Keratinocyte (primary cell): ENCODE measurements around the gene SLC32A1. TPM values are rescaled to one million over a fixed set of nuclear protein-coding genes. Genes with fewer than 3 reads are reported as not detected.

ENCODE experiments used
- DNase-seq: peaks from one replicate; pipeline ENCODE4 v3.0.0-alpha.2; 2011; ENCODE audit warnings: low read depth, missing footprints, low spot score
- FAIRE-seq: peaks from 2 replicates; lab custom pipeline; 2011; peaks lifted over from hg19 to GRCh38; lab: Jason Lieb, UNC
- H2AFZ ChIP-seq: 2 replicates; pipeline ENCODE4 v1.6.0; 2012; ENCODE audit warnings: low read length, control low read depth, inconsistent platforms; ENCODE audit not compliant: control insufficient read depth
- H3K27ac ChIP-seq: 2 replicates; pipeline ENCODE4 v1.5.1; 2011; ENCODE audit warnings: low read length; ENCODE audit not compliant: control insufficient read depth, insufficient read depth
- H3K27me3 ChIP-seq: 3 replicates; pipeline ENCODE4 v1.6.0; 2011; ENCODE audit warnings: low read length; ENCODE audit not compliant: control insufficient read depth, insufficient read depth; ENCODE audit errors: extremely low read depth
- H3K36me3 ChIP-seq, 2 experiments: 2 replicates in 1 of 2; 3 replicates in 1 of 2; pipeline ENCODE4 v1.5.1; 2011; ENCODE audit warnings: low read length in 2 of 2, mild to moderate bottlenecking in 1 of 2; ENCODE audit not compliant: control insufficient read depth in 2 of 2, insufficient read depth in 2 of 2; ENCODE audit errors: extremely low read depth in 1 of 2
- H3K4me1 ChIP-seq: 3 replicates; pipeline ENCODE4 v1.5.1; 2011; ENCODE audit warnings: low read length; ENCODE audit not compliant: control insufficient read depth, insufficient read depth; ENCODE audit errors: extremely low read depth
- H3K4me2 ChIP-seq: 3 replicates; pipeline ENCODE4 v1.6.0; 2011; ENCODE audit warnings: low read depth, low read length; ENCODE audit not compliant: control insufficient read depth, insufficient read depth; ENCODE audit errors: extremely low read depth
- H3K4me3 ChIP-seq, 3 experiments: fragments of 200-600 bp in 1 of 3; sonication (generic) in 1 of 3; 2 replicates in 2 of 3; 3 replicates in 1 of 3; pipeline ENCODE4 v1.5.1; 2011 to 2016; ENCODE audit warnings: low read length in 3 of 3, mild to moderate bottlenecking in 3 of 3, control low read depth in 2 of 3, inconsistent platforms in 1 of 3, low read depth in 1 of 3, mixed read lengths in 1 of 3, mixed run types in 1 of 3, moderate library complexity in 1 of 3; ENCODE audit not compliant: control insufficient read depth in 2 of 3, insufficient read depth in 2 of 3; ENCODE audit errors: extremely low read depth in 1 of 3
- H3K79me2 ChIP-seq: 2 replicates; pipeline ENCODE4 v1.6.0; 2012; ENCODE audit warnings: low read length; ENCODE audit not compliant: control insufficient read depth, insufficient read depth
- H3K9ac ChIP-seq: 3 replicates; pipeline ENCODE4 v1.6.0; 2011; ENCODE audit warnings: low read length; ENCODE audit not compliant: control insufficient read depth, insufficient read depth; ENCODE audit errors: extremely low read depth
- H3K9me1 ChIP-seq: 3 replicates; pipeline ENCODE4 v1.6.0; 2011; ENCODE audit warnings: low read length; ENCODE audit not compliant: control insufficient read depth, insufficient read depth; ENCODE audit errors: extremely low read depth
- H3K9me3 ChIP-seq: 2 replicates; pipeline ENCODE4 v1.5.1; 2012; ENCODE audit warnings: low read depth, low read length; ENCODE audit not compliant: control insufficient read depth
- H4K20me1 ChIP-seq: 3 replicates; pipeline ENCODE4 v1.6.0; 2011; ENCODE audit warnings: low read length; ENCODE audit not compliant: control insufficient read depth, insufficient read depth; ENCODE audit errors: extremely low read depth
- CTCF ChIP-seq, 3 experiments: IDR thresholded peaks in 1 of 3; conservative IDR thresholded peaks in 1 of 3; optimal IDR thresholded peaks in 1 of 3; 2 replicates in 2 of 3; 3 replicates in 1 of 3; pipeline versions ENCODE3 to v1.5.1; 2011; ENCODE audit warnings: low read length in 3 of 3, mild to moderate bottlenecking in 3 of 3, moderate library complexity in 2 of 3, control low read depth in 1 of 3, inconsistent platforms in 1 of 3; ENCODE audit not compliant: insufficient read depth in 2 of 3; ENCODE audit errors: extremely low read depth in 1 of 3
- EZH2 ChIP-seq: IDR thresholded peaks from one replicate; pipeline ENCODE4 v1.6.1; 2012; ENCODE audit warnings: inconsistent platforms, mild to moderate bottlenecking, low read length, moderate library complexity
- dilution Hi-C: fragments of 300-500 bp; cut with MboI; formaldehyde crosslinking; loops from one replicate; pipeline ENCODE4 v1.7.0; 2020; ENCODE audit warnings: low sequenced_read_pairs; ENCODE audit not compliant: extremely low pct_ligation_motif_present
- polyA plus RNA-seq, 5 experiments: library from polyadenylated mRNA; depleted of rRNA in 3 of 5; stranded (reverse) in 3 of 5; stranded (forward) in 1 of 5; unstranded in 1 of 5; fragments of >200 nt; gene quantifications; 1 replicate in 1 of 5; 2 replicates in 3 of 5; 3 replicates in 1 of 5; pipeline versions ENCODE4 v1.2.1 to v1.2.3, GENCODE V29; 2011 to 2012; ENCODE audit warnings: missing spikeins in 2 of 5, low read depth in 1 of 5, low replicate concordance in 1 of 5

SLC32A1 gene
- polyA plus RNA-seq, 1 donor (not counting 4 experiments of a cell fraction or from before 2014, with no cell fraction given): not detected

GRCh38 chr20:38757145-38757775 is 33.0 kb downstream of the SLC32A1 start:
- H3K27me3 ChIP-seq: no peaks in the 10 kb centered on the region
- no peaks in the 10 kb centered on the region for H4K20me1 ChIP-seq
- H3K9ac ChIP-seq: no peak overlapping the region
- no peaks in the 10 kb centered on the region for H3K9me1 ChIP-seq
- H3K27ac ChIP-seq: no peak overlapping the region
- no peak overlapping the region for H3K4me2 ChIP-seq
- H2AFZ ChIP-seq: no peak overlapping the region
- DNase-seq: no peak
- FAIRE-seq: no peak
- no peaks in the 10 kb centered on the region for H3K9me3 ChIP-seq
- peaks cover 21 to 27% of the 10 kb centered on the region in 2 experiments for H3K36me3 ChIP-seq
- no peak overlapping the region for H3K4me3 ChIP-seq
- H3K4me1 ChIP-seq: no peaks in the 10 kb centered on the region
- no peaks in the 10 kb centered on the region for H3K79me2 ChIP-seq
- no peak for TF ChIP-seq CTCF (optimal IDR thresholded peaks at IDR 0.05 in 1 of 3, IDR thresholded peaks at IDR 0.05 in 1 of 3, conservative IDR thresholded peaks at IDR 0.05 in 1 of 3; ENCODE audit: extremely low read depth in 1 of 3, insufficient read depth in 2 of 3, low read length in 3 of 3)
- no peak for TF ChIP-seq EZH2
- dilution Hi-C loops: no loop called here

GRCh38 chr20:38759106-38759505 is 34.8 kb downstream of the SLC32A1 start:
- H3K9ac ChIP-seq: no peak overlapping the region
- no peaks in the 10 kb centered on the region for H3K27me3 ChIP-seq
- H4K20me1 ChIP-seq: no peaks in the 10 kb centered on the region
- no peak overlapping the region for H2AFZ ChIP-seq
- no peaks in the 10 kb centered on the region for H3K9me1 ChIP-seq
- FAIRE-seq: no peak
- H3K4me3 ChIP-seq: no peak overlapping the region
- peaks cover 18 to 27% of the 10 kb centered on the region in 2 experiments for H3K36me3 ChIP-seq
- DNase-seq: no peak
- H3K27ac ChIP-seq: no peak overlapping the region
- dilution Hi-C loops: no loop called here
- H3K79me2 ChIP-seq: no peaks in the 10 kb centered on the region
- H3K4me2 ChIP-seq: no peak overlapping the region
- H3K9me3 ChIP-seq: no peaks in the 10 kb centered on the region
- TF ChIP-seq EZH2 (no peak), CTCF (optimal IDR thresholded peaks at IDR 0.05 in 1 of 3, IDR thresholded peaks at IDR 0.05 in 1 of 3, conservative IDR thresholded peaks at IDR 0.05 in 1 of 3; ENCODE audit: extremely low read depth in 1 of 3, insufficient read depth in 2 of 3, low read length in 3 of 3) (no peak)
- peaks cover under 1% of the 10 kb centered on the region for H3K4me1 ChIP-seq
